GM12891 (cell line): ENCODE data around the gene SLC44A5.
A peak's percentile ranks its signal among the peaks of the same experiment; 100 is the strongest.

ENCODE experiments used
- DNase-seq: peaks from one replicate; pipeline ENCODE4 v3.0.0; 2011; ENCODE audit warnings: low spot score; ENCODE audit not compliant: insufficient read length
- FAIRE-seq: peaks from 2 replicates; lab custom pipeline; 2011; peaks lifted over from hg19 to GRCh38; lab: Jason Lieb, UNC
- PAX5 ChIP-seq: IDR thresholded peaks from 2 replicates; pipeline ENCODE4 v1.6.1; 2011; ENCODE audit warnings: low read length, moderate library complexity, mild to moderate bottlenecking; ENCODE audit not compliant: insufficient read depth, severe bottlenecking
- POLR2A ChIP-seq: IDR thresholded peaks from 2 replicates; pipeline ENCODE4 v1.6.1; 2011; ENCODE audit warnings: low read depth, low read length, control low read depth
- POLR2AphosphoS5 ChIP-seq: IDR thresholded peaks from 2 replicates; pipeline ENCODE4 v1.6.1; 2011; ENCODE audit warnings: low read depth, low read length, control low read depth
- POU2F2 ChIP-seq: IDR thresholded peaks from 2 replicates; pipeline ENCODE4 v1.6.1; 2011; ENCODE audit warnings: low read depth, mild to moderate bottlenecking, control low read depth, low read length, moderate library complexity
- SPI1 ChIP-seq: IDR thresholded peaks from 2 replicates; pipeline ENCODE4 v1.6.1; 2011; ENCODE audit warnings: low read depth, low read length, control low read depth
- TAF1 ChIP-seq: IDR thresholded peaks from 2 replicates; pipeline ENCODE4 v1.6.1; 2011; ENCODE audit warnings: low read depth, low read length, control low read depth

Gene SLC44A5

DNA sequence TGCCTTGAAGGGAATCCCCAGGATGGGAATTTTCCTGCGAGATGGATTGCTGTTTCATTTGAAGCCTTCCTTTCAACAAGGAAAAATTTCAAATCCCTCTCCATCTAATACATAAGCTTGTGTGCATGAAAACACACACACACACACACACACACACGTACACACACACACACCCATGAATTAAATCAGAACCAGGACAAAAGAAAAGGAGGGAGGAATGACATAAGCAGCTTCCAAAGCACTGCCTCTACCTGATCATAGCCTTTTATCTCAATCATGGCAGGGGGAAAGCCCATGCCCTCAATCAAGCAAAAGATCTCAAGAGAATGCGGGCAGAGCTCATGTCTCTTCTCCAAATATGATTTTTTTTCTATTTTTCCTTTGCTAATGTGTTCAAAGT, 139.7 kb downstream of the SLC44A5 start:
- DNase-seq (no peak), FAIRE-seq (no peak)
- TF ChIP-seq PAX5 = no peak
- TF ChIP-seq POLR2A = no peak
- no peak for TF ChIP-seq POU2F2
- TF ChIP-seq TAF1 = no peak
- no peak for TF ChIP-seq POLR2AphosphoS5
- TF ChIP-seq SPI1 = no peak

DNA sequence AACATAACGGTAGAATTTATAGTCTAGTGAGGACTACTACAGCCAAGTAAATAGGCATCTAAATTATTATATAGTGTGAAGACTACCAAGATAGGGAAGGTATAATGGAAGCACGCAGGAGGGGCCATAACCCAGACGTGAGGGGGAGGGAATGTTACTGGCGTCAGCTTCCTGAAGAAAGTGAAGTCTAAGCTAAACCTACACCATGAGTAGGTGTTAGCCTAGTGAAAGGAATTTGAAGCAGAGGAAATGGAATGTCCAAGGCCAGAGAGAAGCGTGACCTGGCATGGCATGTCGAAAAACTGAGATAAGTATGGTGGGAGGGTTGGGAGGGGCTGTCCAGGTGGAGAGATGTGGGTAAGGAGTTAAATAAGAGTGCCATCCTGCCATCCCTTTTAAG, 140.5 kb downstream of the SLC44A5 start:
- DNase-seq (no peak), FAIRE-seq (no peak)
- TF ChIP-seq PAX5 (no peak), POU2F2 (no peak), SPI1 (no peak), POLR2AphosphoS5 (no peak), POLR2A (no peak), TAF1 (no peak)

DNA sequence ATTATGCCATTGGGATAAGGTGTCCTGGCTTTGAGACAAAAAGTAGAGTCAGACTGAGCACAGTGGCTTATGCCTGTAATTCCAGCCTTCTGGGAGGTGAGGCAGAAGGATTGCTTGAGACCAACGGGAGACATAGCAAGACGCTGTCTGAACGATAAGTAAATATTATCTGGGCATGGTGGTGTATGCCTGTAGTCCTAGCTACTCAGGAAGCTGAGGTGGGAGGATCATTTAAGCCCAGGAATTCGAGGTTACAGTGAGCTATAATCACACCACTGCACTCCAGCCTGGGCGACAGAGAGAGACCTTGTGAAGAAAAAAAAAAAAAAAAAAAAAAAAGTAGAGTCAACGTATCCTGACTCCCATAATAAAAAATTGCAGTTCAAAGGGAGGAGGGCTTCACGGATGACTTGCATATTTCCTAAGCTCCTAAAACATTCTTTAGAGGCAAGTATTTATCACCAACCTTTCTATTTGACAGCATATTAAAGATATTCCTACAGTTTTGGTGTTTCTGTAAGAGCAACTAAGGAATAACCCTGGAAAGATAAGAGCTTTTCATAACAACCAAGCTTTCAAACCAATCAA, 141.2 kb downstream of the SLC44A5 start:
- TF ChIP-seq SPI1 (no peak), TAF1 (no peak), POLR2AphosphoS5 (no peak), PAX5 (no peak), POU2F2 (no peak), POLR2A (no peak)
- DNase-seq (no peak), FAIRE-seq (no peak)

DNA sequence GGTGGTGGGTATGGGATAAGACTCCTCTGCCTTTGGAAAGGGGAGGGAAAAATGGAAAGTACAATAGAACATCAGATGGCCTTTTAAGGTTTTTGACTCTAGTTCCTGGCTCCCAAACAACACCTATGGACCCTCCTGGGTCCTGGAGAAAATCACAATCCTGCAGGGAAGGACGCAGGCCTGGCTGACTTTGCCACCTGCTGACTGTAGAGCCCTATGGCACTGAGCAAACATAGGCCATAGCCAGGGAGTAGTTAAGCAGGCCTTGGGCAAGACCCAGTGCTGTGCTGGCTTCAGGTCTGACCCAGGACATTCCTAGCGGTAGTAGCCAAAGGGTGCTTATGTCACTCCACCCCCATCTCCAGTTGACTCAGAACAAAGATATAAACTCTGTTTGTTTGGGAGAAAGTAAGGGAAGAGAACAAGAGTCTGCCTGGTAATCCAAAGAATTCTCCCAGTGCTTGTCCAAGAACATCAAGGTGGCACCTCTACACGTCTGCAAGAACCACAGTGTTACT, 149.0 kb downstream of the SLC44A5 start:
- FAIRE-seq (no peak), DNase-seq (no peak)
- TF ChIP-seq PAX5 (no peak), POLR2AphosphoS5 (no peak), SPI1 (no peak), POU2F2 (no peak), POLR2A (no peak), TAF1 (no peak)

DNA sequence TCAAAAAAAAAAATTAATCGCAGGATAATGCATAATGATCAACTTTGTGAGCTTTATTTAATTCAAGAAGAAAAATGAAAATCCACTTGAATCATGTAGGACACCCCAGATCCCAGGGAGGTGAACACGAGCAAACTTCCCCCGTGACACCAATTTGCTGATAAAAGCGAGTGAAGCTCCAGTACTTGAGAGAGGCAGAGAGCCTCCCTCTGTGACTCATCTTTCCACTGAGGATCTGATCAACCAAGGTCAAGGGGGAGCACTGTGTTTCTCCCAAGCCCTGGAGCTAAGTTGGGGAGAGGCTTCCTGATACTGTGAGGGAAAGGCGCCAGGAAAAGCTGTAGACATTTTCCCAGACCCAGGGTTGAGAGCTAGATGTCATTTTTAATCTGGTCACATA, 160.9 kb downstream of the SLC44A5 start:
- DNase-seq (no peak), FAIRE-seq (no peak)
- TF ChIP-seq POLR2AphosphoS5 (no peak), SPI1 (no peak), TAF1 (no peak), PAX5 (no peak), POLR2A (no peak), POU2F2 (no peak)

DNA sequence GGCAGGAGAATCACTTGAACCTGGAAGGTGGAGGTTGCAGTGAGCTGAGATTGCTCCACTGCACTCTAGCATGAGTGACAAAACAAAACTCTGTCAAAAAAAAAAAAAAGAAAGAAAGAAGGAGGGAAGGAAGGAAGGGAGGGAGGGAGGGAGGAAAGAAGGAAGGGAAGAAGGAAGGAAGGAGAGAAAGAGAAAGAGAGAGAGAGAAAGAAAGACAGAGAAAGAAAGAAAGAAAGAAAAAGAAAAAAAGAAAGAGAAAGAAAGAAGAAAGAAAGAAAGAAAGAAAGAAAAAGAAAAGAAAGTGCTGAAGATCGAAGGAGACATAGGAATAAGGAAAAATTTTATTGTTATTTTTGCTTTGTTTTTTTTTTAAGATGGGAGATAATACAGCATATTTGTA, 166.7 kb downstream of the SLC44A5 start:
- TF ChIP-seq SPI1 (no peak), POLR2AphosphoS5 (no peak), POU2F2 (no peak), TAF1 (no peak), POLR2A (no peak), PAX5 (no peak)
- DNase-seq = no peak
- no peak for FAIRE-seq

DNA sequence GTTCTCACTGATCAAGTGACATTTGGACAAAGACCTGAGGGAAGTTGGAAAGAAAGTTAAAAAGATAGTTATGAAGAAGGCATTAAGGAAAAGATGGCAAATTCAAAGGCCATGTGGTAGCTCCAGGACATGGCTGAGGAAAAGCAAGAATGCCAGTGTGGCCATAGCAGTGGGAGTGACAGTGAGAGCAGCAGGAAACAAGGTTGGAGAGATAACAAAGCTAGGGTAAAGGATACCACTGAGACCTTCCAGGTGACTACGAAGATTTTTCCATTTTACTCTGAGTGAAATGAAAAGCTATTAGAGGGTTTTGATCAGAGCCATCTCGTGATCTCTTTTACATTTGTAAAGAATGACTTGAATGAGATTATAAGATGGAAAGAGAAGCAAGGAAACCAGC, 170.6 kb downstream of the SLC44A5 start:
- TF ChIP-seq PAX5 (no peak), POLR2A (no peak), POU2F2 (no peak), POLR2AphosphoS5 (no peak), TAF1 (no peak), SPI1 (no peak)
- no peak for DNase-seq
- FAIRE-seq = no peak

DNA sequence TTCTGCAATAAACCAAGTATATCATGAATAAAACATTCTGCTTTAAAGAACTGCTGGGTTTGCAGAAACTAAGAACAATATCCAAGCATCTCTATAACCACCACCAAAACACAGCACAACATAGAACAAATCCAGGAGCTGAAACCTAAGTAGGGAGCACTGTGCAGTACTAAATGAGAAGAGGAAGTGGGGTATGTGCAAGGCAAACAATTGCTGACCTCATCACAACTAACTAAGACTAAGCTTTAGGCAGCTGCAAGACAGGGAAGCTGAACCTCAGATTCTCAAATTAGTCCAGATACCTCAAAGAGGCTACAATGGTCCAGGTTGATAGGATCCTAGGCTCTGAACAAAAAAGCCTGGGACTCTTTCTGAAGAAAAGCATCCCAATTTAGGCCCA, 172.6 kb downstream of the SLC44A5 start:
- DNase-seq (no peak), FAIRE-seq (no peak)
- TF ChIP-seq POU2F2 = no peak
- no peak for TF ChIP-seq PAX5
- TF ChIP-seq SPI1 = peak; percentile 76

DNA sequence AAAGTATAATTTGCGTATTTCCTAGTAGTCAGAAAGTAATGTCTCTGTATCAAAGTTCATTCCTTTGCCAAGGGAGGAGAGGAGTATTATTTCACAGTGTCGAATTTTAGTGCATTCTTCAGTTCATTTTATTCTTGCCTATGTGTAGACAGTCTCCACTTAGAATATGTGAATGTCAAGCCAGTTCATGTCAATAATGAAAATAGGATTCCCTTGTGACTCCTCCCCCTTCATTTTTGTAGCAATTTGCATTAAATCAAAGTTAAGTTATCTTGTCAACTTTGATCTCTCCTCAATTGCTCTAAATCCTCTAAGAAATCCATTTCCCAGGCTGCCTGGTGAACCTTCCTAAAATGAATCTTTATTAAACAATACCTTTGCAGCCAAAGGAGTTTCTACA, 179.1 kb downstream of the SLC44A5 start:
- TF ChIP-seq POU2F2 = no peak
- TF ChIP-seq SPI1 = no peak
- TF ChIP-seq PAX5 = no peak
- TF ChIP-seq TAF1 = no peak
- TF ChIP-seq POLR2A = no peak
- no peak for TF ChIP-seq POLR2AphosphoS5
- FAIRE-seq (no peak), DNase-seq (no peak)

DNA sequence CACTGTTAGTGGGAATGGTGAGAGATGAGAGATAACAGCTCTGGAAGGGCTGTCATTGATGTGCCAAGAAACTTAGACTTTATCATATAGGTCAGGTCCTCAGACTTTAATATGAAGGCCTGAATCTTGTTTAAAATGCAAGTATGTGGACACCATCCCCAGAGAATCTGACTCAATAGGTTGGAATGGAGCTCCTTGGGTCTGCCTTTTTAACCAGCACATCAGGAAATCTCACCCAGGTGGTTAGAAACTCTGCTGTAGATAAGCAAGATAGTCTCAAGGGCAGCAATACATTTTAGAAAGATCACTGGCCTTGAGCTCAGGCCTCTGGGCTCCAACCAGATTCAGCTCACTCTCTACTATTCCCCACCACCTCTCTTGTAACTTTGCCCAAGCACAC, 180.4 kb downstream of the SLC44A5 start:
- no peak for DNase-seq
- FAIRE-seq = no peak
- no peak for TF ChIP-seq TAF1
- TF ChIP-seq POU2F2 = no peak
- no peak for TF ChIP-seq POLR2A
- TF ChIP-seq POLR2AphosphoS5 = no peak
- TF ChIP-seq PAX5 = no peak
- no peak for TF ChIP-seq SPI1

DNA sequence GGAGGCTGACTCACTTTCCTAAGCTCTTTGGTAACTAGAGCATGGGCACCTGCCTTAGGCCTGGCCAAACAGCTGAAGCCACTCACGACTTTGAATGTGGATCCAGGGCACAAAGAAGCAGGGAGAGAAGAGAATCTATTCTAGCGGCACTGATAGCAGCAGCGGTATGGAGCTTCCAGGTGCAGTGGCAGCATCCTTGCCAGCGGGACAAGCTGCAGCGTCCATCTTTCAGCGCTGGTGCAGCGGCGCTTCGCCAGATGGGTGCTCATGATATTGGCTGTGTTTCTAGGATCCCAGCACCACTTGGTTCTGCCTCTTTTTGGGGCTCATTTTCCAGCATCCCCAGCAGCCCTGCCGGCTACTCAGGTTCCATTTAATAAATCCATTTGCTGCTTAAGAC, 184.2 kb downstream of the SLC44A5 start:
- no peak for TF ChIP-seq POLR2AphosphoS5
- no peak for TF ChIP-seq POLR2A
- no peak for TF ChIP-seq POU2F2
- TF ChIP-seq SPI1 = no peak
- TF ChIP-seq TAF1 = no peak
- TF ChIP-seq PAX5 = no peak
- FAIRE-seq (no peak), DNase-seq (no peak)
